Panc1 (cell line): ENCODE data around the gene MYOG. TPM values are rescaled to one million over a fixed set of nuclear protein-coding genes. Genes with fewer than 3 reads are reported as not detected.
A peak's percentile ranks its signal among the peaks of the same experiment; 100 is the strongest.

ENCODE experiments used
- ATAC-seq: fragments of 200-7000 bp; cut with Tn5 transposase; 2 replicates; pipeline ENCODE4 v1.9.1; 2020; ENCODE audit warnings: mild to moderate bottlenecking, moderate library complexity
- Bru-seq: library from RNA; stranded (reverse); fragments of 400-500 nt; gene quantifications from one replicate; lab custom pipeline; 2021; lab: Mats Ljungman, UMichigan
- BruChase-seq, 2 experiments: library from RNA; stranded (reverse); fragments of 400-500 nt; gene quantifications; one replicate each; lab custom pipeline; 2021; lab: Mats Ljungman, UMichigan
- BruUV-seq: library from RNA; stranded (reverse); fragments of 400-500 nt; replicated peaks from 2 replicates; lab custom pipeline; 2021; lab: Mats Ljungman, UMichigan
- CTCF ChIA-PET: fragments of 300-600 bp; sonication (Branson Sonifier 250); formaldehyde crosslinking; loops from one replicate; lab custom pipeline; 2022; ENCODE audit warnings: antibody characterized with exemption; lab: Charles Lee
- POLR2A ChIA-PET: fragments of 300-600 bp; sonication (Branson Sonifier 250); formaldehyde crosslinking; loops from one replicate; lab custom pipeline; 2022; ENCODE audit warnings: antibody characterized with exemption; lab: Charles Lee
- DNase-seq: peaks from one replicate; pipeline ENCODE4 v3.0.0-alpha.2; 2010; ENCODE audit warnings: low read depth, low spot score
- H3K27ac ChIP-seq: 2 replicates; pipeline ENCODE4 v1.5.1; 2011; ENCODE audit warnings: mild to moderate bottlenecking, low read length, inconsistent platforms
- H3K27me3 ChIP-seq: fragments of 200-500 bp; sonication (Bioruptor generic); 2 replicates; pipeline ENCODE4 v1.6.0; 2014; ENCODE audit warnings: low read length, inconsistent platforms; ENCODE audit not compliant: control insufficient read depth, insufficient read depth
- H3K36me3 ChIP-seq: fragments of 200-500 bp; sonication (Bioruptor generic); 2 replicates; pipeline ENCODE4 v1.5.1; 2014; ENCODE audit warnings: inconsistent platforms, mild to moderate bottlenecking, low read length, moderate library complexity; ENCODE audit not compliant: control insufficient read depth, insufficient read depth
- H3K4me1 ChIP-seq: 2 replicates; pipeline ENCODE4 v1.5.1; 2011; ENCODE audit warnings: inconsistent platforms, mild to moderate bottlenecking, low read length, moderate library complexity; ENCODE audit not compliant: control insufficient read depth, insufficient read depth
- H3K4me3 ChIP-seq, 2 experiments: 2 replicates each; pipeline ENCODE4 v1.5.1; 2011 to 2012; ENCODE audit warnings: low read depth in 2 of 2, low read length in 2 of 2, mild to moderate bottlenecking in 2 of 2, inconsistent platforms in 1 of 2, moderate library complexity in 1 of 2
- H3K9me3 ChIP-seq: fragments of 200-500 bp; sonication (Bioruptor generic); 2 replicates; pipeline ENCODE4 v1.5.1; 2014; ENCODE audit warnings: low read depth, mild to moderate bottlenecking, inconsistent platforms, low read length, moderate library complexity; ENCODE audit not compliant: control insufficient read depth, insufficient read depth
- POLR2AphosphoS5 ChIP-seq: IDR thresholded peaks from 2 replicates; pipeline ENCODE4 v1.6.1; 2012; ENCODE audit warnings: mild to moderate bottlenecking, low read depth, low read length, moderate library complexity
- SIN3A ChIP-seq: IDR thresholded peaks from 2 replicates; pipeline ENCODE4 v1.6.1; 2012; ENCODE audit warnings: low read depth, mild to moderate bottlenecking, low read length, moderate library complexity, borderline replicate concordance; ENCODE audit not compliant: insufficient read depth
- TCF7L2 ChIP-seq: IDR thresholded peaks from 2 replicates; pipeline ENCODE4 v1.6.1; 2011; ENCODE audit warnings: mild to moderate bottlenecking, low read depth, low read length, inconsistent platforms
- in situ Hi-C: cut with HindIII; loops from 2 replicates; pipeline ENCODE4 v1.10.0; 2016; ENCODE audit warnings: low sequenced_read_pairs, low pct_unique_long_range_greater_than_20kb
- intact Hi-C: fragments of 100-400 bp; cut with micrococcal nuclease; formaldehyde crosslinking; loops from one replicate; pipeline ENCODE4 v1.10.0; 2022; ENCODE audit not compliant: unreplicated experiment
- long read RNA-seq: library from polyadenylated mRNA; unstranded; transcript quantifications from one replicate; pipeline ENCODE4 v2.0.0, GENCODE V29; 2021; ENCODE audit not compliant: unreplicated experiment
- polyA plus RNA-seq: library from polyadenylated mRNA; unstranded; fragments of >200 nt; gene quantifications from one replicate; pipeline ENCODE4 v1.2.1, GENCODE V29; 2012; ENCODE audit warnings: missing spikeins; ENCODE audit not compliant: insufficient read length
- total RNA-seq: library from RNA; stranded (reverse); gene quantifications from one replicate; pipeline ENCODE4 v1.2.1, GENCODE V29; 2021; ENCODE audit not compliant: unreplicated experiment
- TF ChIP-seq, protein P1 (sequence below), 2 experiments: IDR thresholded peaks; 2 replicates each; pipeline ENCODE4 v1.6.1; 2011 to 2012; ENCODE audit warnings: low read depth in 2 of 2, control low read depth in 1 of 2, low read length in 1 of 2, mild to moderate bottlenecking in 1 of 2, moderate library complexity in 1 of 2; ENCODE audit not compliant: insufficient read depth in 1 of 2
- TF ChIP-seq, protein P2 (sequence below): fragments of 450-650 bp; IDR thresholded peaks from 2 replicates; pipeline ENCODE4 v1.5.1; 2017; ENCODE audit warnings: mild to moderate bottlenecking

Gene MYOG
- total RNA-seq (not detected), Bru-seq, nascent RNA (not detected), BruChase-seq, experiment 1, labeled RNA remaining after a 2-hour chase (not detected), BruChase-seq, experiment 2, labeled RNA remaining after a 6-hour chase (percentile 22 among the genes with signal in this experiment)
- polyA plus RNA-seq = not detected
- long read RNA-seq = 0 reads

DNA sequence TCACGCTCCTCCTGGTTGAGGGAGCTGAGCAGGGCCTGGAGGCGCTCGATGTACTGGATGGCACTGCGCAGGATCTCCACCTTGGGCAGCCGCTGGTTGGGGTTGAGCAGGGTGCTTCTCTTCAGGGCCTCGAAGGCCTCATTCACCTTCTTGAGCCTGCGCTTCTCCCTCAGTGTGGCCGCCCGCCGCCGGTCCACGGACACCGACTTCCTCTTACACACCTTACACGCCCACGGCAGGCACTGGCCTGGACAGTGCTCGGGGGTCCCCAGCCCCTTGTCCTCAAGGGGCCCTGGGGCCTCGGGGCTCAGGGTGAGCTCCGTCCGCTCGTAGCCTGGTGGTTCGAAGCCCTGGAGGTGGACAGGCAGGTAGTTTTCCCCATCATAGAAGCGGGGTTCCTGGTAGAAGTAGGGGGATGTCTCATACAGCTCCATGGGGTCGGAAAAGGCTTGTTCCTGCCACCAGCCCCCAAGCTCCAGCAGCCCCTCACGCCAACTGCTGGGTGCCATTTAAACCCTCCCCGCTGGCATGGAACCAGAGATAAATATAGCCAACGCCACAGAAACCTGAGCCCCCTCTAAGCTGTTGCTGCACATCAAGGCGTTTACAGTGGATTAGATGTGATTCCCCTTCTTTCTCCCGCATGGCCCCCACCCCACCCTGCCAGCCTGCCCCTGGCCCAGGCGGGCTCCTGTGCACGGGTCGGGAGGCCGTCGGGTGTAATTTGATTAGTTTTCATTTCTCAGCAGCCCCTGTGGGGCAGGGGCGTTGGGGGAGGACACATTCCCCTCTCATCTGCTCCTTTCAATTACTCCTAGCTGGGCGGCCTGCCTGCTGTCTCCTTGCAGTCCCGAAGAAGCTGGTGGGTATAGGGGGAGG, at the start of gene MYOG:
TSS of gene MYOG (minus strand) at position 485 of the 879 bp plus-strand sequence. CDS start at position 434, 51 bp downstream.
- in situ Hi-C loops (no loop called here), intact Hi-C loops (no loop called here)
- TF ChIP-seq SIN3A (no peak), TCF7L2 (no peak), POLR2AphosphoS5 (no peak)
- TF ChIP-seq, protein P1, sequence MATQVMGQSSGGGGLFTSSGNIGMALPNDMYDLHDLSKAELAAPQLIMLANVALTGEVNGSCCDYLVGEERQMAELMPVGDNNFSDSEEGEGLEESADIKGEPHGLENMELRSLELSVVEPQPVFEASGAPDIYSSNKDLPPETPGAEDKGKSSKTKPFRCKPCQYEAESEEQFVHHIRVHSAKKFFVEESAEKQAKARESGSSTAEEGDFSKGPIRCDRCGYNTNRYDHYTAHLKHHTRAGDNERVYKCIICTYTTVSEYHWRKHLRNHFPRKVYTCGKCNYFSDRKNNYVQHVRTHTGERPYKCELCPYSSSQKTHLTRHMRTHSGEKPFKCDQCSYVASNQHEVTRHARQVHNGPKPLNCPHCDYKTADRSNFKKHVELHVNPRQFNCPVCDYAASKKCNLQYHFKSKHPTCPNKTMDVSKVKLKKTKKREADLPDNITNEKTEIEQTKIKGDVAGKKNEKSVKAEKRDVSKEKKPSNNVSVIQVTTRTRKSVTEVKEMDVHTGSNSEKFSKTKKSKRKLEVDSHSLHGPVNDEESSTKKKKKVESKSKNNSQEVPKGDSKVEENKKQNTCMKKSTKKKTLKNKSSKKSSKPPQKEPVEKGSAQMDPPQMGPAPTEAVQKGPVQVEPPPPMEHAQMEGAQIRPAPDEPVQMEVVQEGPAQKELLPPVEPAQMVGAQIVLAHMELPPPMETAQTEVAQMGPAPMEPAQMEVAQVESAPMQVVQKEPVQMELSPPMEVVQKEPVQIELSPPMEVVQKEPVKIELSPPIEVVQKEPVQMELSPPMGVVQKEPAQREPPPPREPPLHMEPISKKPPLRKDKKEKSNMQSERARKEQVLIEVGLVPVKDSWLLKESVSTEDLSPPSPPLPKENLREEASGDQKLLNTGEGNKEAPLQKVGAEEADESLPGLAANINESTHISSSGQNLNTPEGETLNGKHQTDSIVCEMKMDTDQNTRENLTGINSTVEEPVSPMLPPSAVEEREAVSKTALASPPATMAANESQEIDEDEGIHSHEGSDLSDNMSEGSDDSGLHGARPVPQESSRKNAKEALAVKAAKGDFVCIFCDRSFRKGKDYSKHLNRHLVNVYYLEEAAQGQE (IDR thresholded peaks at IDR 0.05; ENCODE audit: insufficient read depth in 1 of 2, low read depth in 2 of 2, low read length in 1 of 2) = no peak
- TF ChIP-seq, protein P2, sequence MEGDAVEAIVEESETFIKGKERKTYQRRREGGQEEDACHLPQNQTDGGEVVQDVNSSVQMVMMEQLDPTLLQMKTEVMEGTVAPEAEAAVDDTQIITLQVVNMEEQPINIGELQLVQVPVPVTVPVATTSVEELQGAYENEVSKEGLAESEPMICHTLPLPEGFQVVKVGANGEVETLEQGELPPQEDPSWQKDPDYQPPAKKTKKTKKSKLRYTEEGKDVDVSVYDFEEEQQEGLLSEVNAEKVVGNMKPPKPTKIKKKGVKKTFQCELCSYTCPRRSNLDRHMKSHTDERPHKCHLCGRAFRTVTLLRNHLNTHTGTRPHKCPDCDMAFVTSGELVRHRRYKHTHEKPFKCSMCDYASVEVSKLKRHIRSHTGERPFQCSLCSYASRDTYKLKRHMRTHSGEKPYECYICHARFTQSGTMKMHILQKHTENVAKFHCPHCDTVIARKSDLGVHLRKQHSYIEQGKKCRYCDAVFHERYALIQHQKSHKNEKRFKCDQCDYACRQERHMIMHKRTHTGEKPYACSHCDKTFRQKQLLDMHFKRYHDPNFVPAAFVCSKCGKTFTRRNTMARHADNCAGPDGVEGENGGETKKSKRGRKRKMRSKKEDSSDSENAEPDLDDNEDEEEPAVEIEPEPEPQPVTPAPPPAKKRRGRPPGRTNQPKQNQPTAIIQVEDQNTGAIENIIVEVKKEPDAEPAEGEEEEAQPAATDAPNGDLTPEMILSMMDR = no peak
- H3K9me3 ChIP-seq = no peaks in the 10 kb centered on the region
- DNase-seq (no peak), ATAC-seq (no peak)
- H3K27ac ChIP-seq = no peak within 1 kb of the TSS
- no peaks in the 10 kb centered on the region for H3K27me3 ChIP-seq
- H3K4me3 ChIP-seq = no peak within 1 kb of the TSS
- no peaks in the 10 kb centered on the region for H3K36me3 ChIP-seq
- POLR2A ChIA-PET = interaction anchor here (0.6 kb wide), 1 partner anchor 809 kb away, joined by 3 read pairs; no protein-coding TSS in a partner anchor
- CTCF ChIA-PET = no interaction called here
- no peaks in the 10 kb centered on the region for H3K4me1 ChIP-seq
- BruUV-seq = no TSS peak

DNA sequence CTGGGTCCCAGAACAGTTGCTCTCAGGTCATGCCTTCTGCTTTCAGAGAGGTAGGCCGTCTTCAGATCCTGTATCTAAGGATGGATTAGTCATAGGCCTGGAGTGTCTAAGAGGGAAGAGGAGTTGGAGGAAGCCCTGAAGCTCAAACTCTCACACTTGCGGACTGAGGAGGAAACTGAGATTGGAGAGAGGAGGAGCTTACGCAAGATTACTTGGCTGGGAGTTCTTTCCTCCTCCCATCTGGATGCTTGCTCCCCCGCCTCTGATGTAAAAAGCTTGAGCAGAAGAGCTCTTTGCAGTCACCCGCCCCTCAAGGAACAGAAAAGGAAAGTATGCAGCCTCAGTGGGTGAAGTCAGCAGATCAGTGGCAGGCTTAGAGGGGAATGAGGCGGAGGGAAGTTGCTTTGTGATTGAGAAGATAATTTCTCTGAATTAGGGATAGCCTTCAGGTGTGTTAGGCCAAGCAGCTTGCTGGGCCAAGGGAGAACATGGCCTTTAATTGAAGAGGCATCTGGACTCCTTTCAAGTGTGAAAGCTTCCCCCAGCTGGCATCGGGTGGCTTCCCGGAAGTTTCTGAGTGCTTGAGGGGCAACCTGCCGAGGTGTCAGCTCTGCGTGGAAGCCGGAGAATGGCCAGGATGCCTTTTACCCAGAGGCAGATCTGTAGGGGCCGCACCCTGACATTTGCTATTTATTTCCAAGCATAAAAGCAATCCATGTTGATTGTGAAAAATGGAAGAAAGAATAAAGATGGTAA, 48.3 kb upstream of the MYOG start:
- CTCF ChIA-PET = interaction anchor here (1.2 kb wide), 1 partner anchor 12 kb away, joined by 3 read pairs; no protein-coding TSS in a partner anchor
- in situ Hi-C loops = no loop called here

More for the DNA sequence above, 48.3 kb upstream of the MYOG start:
- no peaks in the 10 kb centered on the region for H3K9me3 ChIP-seq
- intact Hi-C loops = no loop called here
- no peak for DNase-seq
- POLR2A ChIA-PET = no interaction called here
- no peak overlapping the region for H3K4me3 ChIP-seq
- no peaks in the 10 kb centered on the region for H3K36me3 ChIP-seq
- BruUV-seq = no TSS peak
- ATAC-seq = no peak
- TF ChIP-seq POLR2AphosphoS5 = no peak
- TF ChIP-seq, protein P1 (IDR thresholded peaks at IDR 0.05; ENCODE audit: insufficient read depth in 1 of 2, low read depth in 2 of 2, low read length in 1 of 2) = no peak
- H3K27me3 ChIP-seq = no peaks in the 10 kb centered on the region
- H3K4me1 ChIP-seq = no peaks in the 10 kb centered on the region; the same call in none of the 2 replicates
- no peak overlapping the region for H3K27ac ChIP-seq
